Endothelial cell of umbilical vein (primary cell): ENCODE data around the gene LANCL2. TPM values are rescaled to one million over a fixed set of nuclear protein-coding genes. Genes with fewer than 3 reads are reported as not detected.

Experiments used
- BruUV-seq: library from RNA; stranded (reverse); fragments of 400-500 nt; replicated peaks from 2 replicates; lab custom pipeline; 2021; lab: Mats Ljungman, UMichigan
- CTCF ChIA-PET: fragments of 300-600, 350-600 bp; sonication (Branson Sonifier 250); formaldehyde crosslinking; loops from one replicate; lab custom pipeline; 2021; ENCODE audit warnings: antibody characterized with exemption, inconsistent platforms; lab: Charles Lee
- POLR2A ChIA-PET: fragments of 300-600, 350-600 bp; sonication (Branson Sonifier 250); formaldehyde crosslinking; loops from one replicate; lab custom pipeline; 2021; ENCODE audit warnings: antibody characterized with exemption, inconsistent platforms; lab: Charles Lee
- DNase-seq: peaks from one replicate; pipeline ENCODE4 v3.0.0-alpha.2; 2011; ENCODE audit warnings: low read depth, low spot score
- FAIRE-seq: peaks from 2 replicates; lab custom pipeline; 2011; peaks lifted over from hg19 to GRCh38; lab: Jason Lieb, UNC
- H2AFZ ChIP-seq: 2 replicates; pipeline ENCODE4 v1.6.0; 2012; ENCODE audit warnings: low read depth, low read length, control low read depth, inconsistent platforms
- H3K27ac ChIP-seq: 2 replicates; pipeline ENCODE4 v1.5.1; 2011; ENCODE audit warnings: low read depth, mild to moderate bottlenecking, control low read depth, low read length, moderate library complexity; ENCODE audit not compliant: insufficient read depth
- H3K27me3 ChIP-seq, 2 experiments: 2 replicates each; pipeline versions ENCODE4 v1.6.0 to v1.6.1; 2011; ENCODE audit warnings: low read length in 2 of 2, mixed read lengths in 1 of 2; ENCODE audit not compliant: control insufficient read depth in 2 of 2, insufficient read depth in 2 of 2
- H3K36me3 ChIP-seq, 2 experiments: 2 replicates in 1 of 2; 3 replicates in 1 of 2; pipeline ENCODE4 v1.5.1; 2011; ENCODE audit warnings: low read length in 2 of 2, mild to moderate bottlenecking in 1 of 2, moderate library complexity in 1 of 2; ENCODE audit not compliant: control insufficient read depth in 2 of 2, insufficient read depth in 2 of 2; ENCODE audit errors: extremely low read depth in 1 of 2
- H3K4me1 ChIP-seq: 3 replicates; pipeline ENCODE4 v1.5.1; 2011; ENCODE audit warnings: mild to moderate bottlenecking, low read length; ENCODE audit not compliant: control insufficient read depth, insufficient read depth; ENCODE audit errors: extremely low read depth
- H3K4me2 ChIP-seq: 2 replicates; pipeline ENCODE4 v1.6.1; 2011; ENCODE audit warnings: low read length, control low read depth, mixed read lengths; ENCODE audit not compliant: insufficient read depth
- H3K4me3 ChIP-seq, 3 experiments: fragments of 200-600 bp in 1 of 3; sonication (generic), shearing (Covaris generic) in 1 of 3; replicated peaks in 1 of 3; 2 replicates each; pipeline ENCODE4 v1.5.1; 2011 to 2016; ENCODE audit warnings: control low read depth in 3 of 3, low read length in 3 of 3, mild to moderate bottlenecking in 2 of 3, inconsistent platforms in 1 of 3, low read depth in 1 of 3, moderate library complexity in 1 of 3; ENCODE audit not compliant: insufficient read depth in 1 of 3
- H3K79me2 ChIP-seq: 2 replicates; pipeline ENCODE4 v1.6.0; 2012; ENCODE audit warnings: low read length, inconsistent platforms; ENCODE audit not compliant: control insufficient read depth, insufficient read depth
- H3K9ac ChIP-seq: replicated peaks from 2 replicates; pipeline ENCODE3; 2011; ENCODE audit warnings: low read length, control low read depth; ENCODE audit not compliant: insufficient read depth; ENCODE audit errors: extremely low read depth
- H3K9me1 ChIP-seq: replicated peaks from 3 replicates; pipeline ENCODE4 v1.6.0; 2011; ENCODE audit warnings: mild to moderate bottlenecking, low read length; ENCODE audit not compliant: control insufficient read depth, insufficient read depth; ENCODE audit errors: extremely low read depth
- H3K9me3 ChIP-seq: replicated peaks from 2 replicates; pipeline ENCODE4 v1.5.1; 2012; ENCODE audit warnings: low read length, inconsistent platforms; ENCODE audit not compliant: control insufficient read depth, insufficient read depth
- H4K20me1 ChIP-seq: replicated peaks from 2 replicates; pipeline ENCODE3; 2011; ENCODE audit warnings: mild to moderate bottlenecking, low read length; ENCODE audit not compliant: control insufficient read depth, insufficient read depth; ENCODE audit errors: extremely low read depth
- CTCF ChIP-seq, 2 donors: IDR thresholded peaks; 1 replicate in 1 of 2; 2 replicates in 1 of 2; pipeline ENCODE4 v1.5.1; 2011; ENCODE audit warnings: low read length in 2 of 2, mild to moderate bottlenecking in 2 of 2, moderate library complexity in 2 of 2, control low read depth in 1 of 2, inconsistent platforms in 1 of 2, low read depth in 1 of 2; ENCODE audit not compliant: insufficient read depth in 1 of 2; ENCODE audit errors: extremely low read depth in 1 of 2
- EZH2 ChIP-seq: IDR thresholded peaks from 2 replicates; pipeline ENCODE4 v1.6.1; 2012; ENCODE audit warnings: borderline replicate concordance, low read depth, mild to moderate bottlenecking, moderate library complexity, low read length, inconsistent platforms; ENCODE audit not compliant: severe bottlenecking
- FOS ChIP-seq: IDR thresholded peaks from 2 replicates; pipeline ENCODE4 v1.6.1; 2011; ENCODE audit warnings: mild to moderate bottlenecking, low read length, moderate library complexity, borderline replicate concordance; ENCODE audit not compliant: insufficient read depth
- JUN ChIP-seq: IDR thresholded peaks from 2 replicates; pipeline ENCODE4 v1.6.1; 2011; ENCODE audit warnings: borderline replicate concordance, low read depth; ENCODE audit not compliant: insufficient read length, insufficient read depth
- MAX ChIP-seq: IDR thresholded peaks from 2 replicates; pipeline ENCODE4 v1.6.1; 2011; ENCODE audit not compliant: insufficient read depth, insufficient read length
- MYC ChIP-seq: IDR thresholded peaks from one replicate; pipeline ENCODE4 v1.6.1; 2011; ENCODE audit warnings: mild to moderate bottlenecking, low read depth, low read length
- POLR2A ChIP-seq: IDR thresholded peaks from 2 replicates; pipeline ENCODE4 v1.6.1; 2012; ENCODE audit warnings: low read depth, mild to moderate bottlenecking, control low read depth, low read length
- POLR2AphosphoS5 ChIP-seq: IDR thresholded peaks from 2 replicates; pipeline ENCODE4 v1.6.1; 2012; ENCODE audit warnings: low read depth, mild to moderate bottlenecking, control low read depth, low read length, moderate library complexity; ENCODE audit not compliant: insufficient read depth
- dilution Hi-C: fragments of 300-500 bp; cut with MboI; formaldehyde crosslinking; loops from one replicate; pipeline ENCODE4 v1.15.0; 2019; ENCODE audit warnings: low sequenced_read_pairs; ENCODE audit not compliant: extremely low pct_ligation_motif_present
- intact Hi-C: fragments of 100-400 bp; cut with micrococcal nuclease; formaldehyde crosslinking; loops from one replicate; pipeline ENCODE4 v1.10.0; 2022
- polyA plus RNA-seq, 4 experiments: library from polyadenylated mRNA; depleted of rRNA in 3 of 4; stranded (reverse) in 3 of 4; unstranded in 1 of 4; fragments of >200 nt; gene quantifications; 2 replicates each; pipeline versions ENCODE4 v1.2.1 to v1.2.3, GENCODE V29; 2011 to 2012; ENCODE audit warnings: missing spikeins in 1 of 4
- total RNA-seq: library from RNA; stranded (reverse); gene quantifications from 2 replicates; pipeline ENCODE4 v1.2.3, GENCODE V29; 2021

Gene LANCL2
- total and polyA plus RNA-seq, 2 donors (not counting 3 experiments of a cell fraction or from before 2014, with no cell fraction given) = 19.2 to 25.3 TPM

- Histone ChIP-seq H3K9me1 (no peaks in the 10 kb centered on the region), H3K4me2 (no peak overlapping the region), H3K9me3 (no peaks in the 10 kb centered on the region), H2AFZ (no peak overlapping the region), H3K36me3 (peaks cover 17 to 26% of the 10 kb centered on the region in 2 experiments), H3K4me1 (no peaks in the 10 kb centered on the region), H3K27me3 (no peaks in the 10 kb centered on the region), H3K27ac (no peak overlapping the region), H3K9ac (no peak overlapping the region), H3K4me3 (no peak overlapping the region), H4K20me1 (no peaks in the 10 kb centered on the region), H3K79me2 (peaks cover 2% of the 10 kb centered on the region)
- intact Hi-C loops (no loop called here), dilution Hi-C loops (no loop called here)
- TF ChIP-seq POLR2A (no peak), MYC (no peak), MAX (no peak), JUN (no peak), EZH2 (no peak), POLR2AphosphoS5 (no peak), CTCF (IDR thresholded peaks at IDR 0.05; ENCODE audit: extremely low read depth in 1 of 2, insufficient read depth in 1 of 2, low read depth in 1 of 2, low read length in 2 of 2) (no peak), FOS (no peak)
- FAIRE-seq = no peak
- DNase-seq = no peak
- ChIA-PET CTCF (interaction anchor here (1.2 kb wide), 1 partner anchor 51 kb away, joined by 3 read pairs; no protein-coding TSS in a partner anchor), POLR2A (no interaction called here)
- BruUV-seq = no TSS peak
Measured at GRCh38 chr7:55467047-55467593, 102.0 kb downstream of the LANCL2 start.
